ENCODE data around the gene EFNA5.

Gene EFNA5

DNA sequence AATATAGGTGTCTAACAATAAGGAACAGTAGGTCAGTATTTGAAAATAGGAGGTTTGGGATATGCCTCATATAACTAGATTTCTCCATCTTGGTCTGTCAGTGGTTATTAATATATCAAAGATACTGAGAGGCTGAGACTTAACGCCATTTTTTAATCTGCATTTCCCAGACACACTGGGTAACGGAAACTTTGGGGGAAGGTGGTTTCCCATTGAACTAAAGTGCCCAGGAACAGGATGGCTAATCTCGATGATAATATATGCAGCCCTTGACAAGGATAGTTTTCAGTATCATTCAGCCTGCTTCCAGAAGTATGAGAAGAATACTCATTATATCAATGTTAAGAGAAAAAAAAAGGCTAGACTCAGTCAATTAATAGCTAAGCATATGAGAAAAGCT lies 30.7 kb downstream of the EFNA5 start:
- DNase-seq (ENCODE audit: low read depth in 2 of 2): no peak

GRCh38 chr5:107636555-107636954 lies 34.2 kb downstream of the EFNA5 start:
- no peak for DNase-seq (ENCODE audit: low read depth in 2 of 2)

DNA sequence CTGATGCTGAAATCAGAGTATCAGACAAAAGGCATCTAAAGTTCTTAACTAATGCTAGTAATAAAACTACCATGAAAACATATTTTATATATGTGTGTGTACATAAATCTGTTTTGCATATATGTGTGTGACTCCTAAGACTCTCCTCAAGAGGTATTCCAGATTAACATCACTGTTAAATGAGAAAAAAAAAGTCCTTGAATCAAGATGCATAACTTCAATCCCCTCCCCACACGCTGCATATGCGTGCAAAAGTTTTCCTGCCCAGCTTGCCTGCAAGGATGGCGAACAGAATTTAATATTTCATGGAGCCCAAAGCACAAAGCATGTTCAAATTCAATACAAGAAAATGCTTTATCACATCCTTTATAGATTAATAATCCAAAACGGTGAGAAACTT lies 34.7 kb downstream of the EFNA5 start:
- no peak for DNase-seq (ENCODE audit: low read depth in 2 of 2)

DNA sequence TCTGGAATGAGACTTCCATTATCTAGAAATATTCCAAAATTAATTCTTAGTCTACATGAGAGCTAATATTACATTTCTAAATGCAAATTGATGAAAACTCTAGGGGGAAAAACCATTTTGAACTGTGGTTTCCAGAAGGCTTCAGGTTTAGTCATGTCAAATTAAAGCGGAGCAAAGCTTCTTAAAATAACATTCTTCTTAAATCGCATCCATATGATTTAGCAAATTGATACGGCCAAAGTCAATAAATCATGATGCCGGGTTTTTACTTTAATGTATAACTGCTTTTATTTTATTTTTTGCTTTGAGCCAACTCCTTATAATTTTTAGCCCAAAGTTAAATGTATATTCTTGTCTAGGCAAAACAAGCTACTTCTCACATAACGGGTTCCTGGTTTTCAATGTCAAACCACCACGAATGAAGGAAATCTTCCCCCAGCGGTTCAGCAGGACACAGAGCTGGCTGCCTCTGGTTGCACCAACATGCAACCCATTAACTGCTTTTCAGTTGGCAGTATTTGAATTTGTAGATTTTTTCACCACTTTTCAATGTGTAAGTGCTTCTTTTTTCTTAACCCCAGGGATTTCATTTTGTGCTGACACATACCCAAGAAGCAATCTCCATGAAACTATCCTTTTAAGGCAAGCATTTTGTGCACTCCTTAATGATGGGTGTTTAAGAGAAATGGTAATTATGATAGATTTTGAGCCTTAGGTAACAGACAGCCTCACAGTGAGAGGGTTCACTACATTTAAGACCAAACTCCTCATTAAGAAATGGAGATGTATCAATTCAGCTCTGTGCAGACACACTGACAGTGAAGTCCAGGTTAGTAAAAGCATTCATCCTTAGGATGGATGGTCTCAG lies 35.5 kb downstream of the EFNA5 start:
- DNase-seq (ENCODE audit: low read depth in 2 of 2): no peak

DNA sequence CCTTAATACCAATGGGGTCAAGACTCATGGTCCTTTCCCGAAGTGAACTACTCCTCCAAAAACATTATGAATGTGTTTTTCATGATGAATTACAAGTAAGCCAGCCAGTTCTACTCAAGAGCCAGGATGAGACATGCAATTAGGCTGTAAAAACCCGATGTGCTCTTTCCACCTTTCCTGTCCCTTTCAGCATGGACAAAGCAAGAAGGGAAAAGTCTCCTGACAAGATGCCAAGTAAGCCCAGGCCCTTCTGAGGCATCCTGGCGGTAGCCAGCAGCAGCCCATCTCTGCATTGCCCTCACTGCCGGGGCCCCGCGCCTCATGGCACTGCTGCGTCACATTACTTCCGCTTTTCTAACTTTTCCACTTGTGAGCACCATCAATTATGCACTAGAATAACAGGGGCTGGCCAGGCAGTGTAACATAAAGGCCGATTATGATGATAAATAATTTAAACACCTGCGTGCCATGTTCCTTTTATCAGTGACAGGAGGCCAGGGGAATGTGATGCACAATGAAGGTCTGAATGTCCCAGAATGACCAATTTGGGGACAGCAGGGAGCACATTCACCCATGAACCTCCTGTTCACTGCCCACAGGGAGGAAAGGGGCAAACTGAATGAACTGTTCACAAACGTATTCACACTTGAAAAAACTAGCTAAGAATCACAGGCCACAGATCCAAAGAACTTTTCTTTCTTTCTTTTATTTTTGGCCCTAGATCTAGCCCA lies 37.4 kb downstream of the EFNA5 start:
- DNase-seq (ENCODE audit: low read depth in 2 of 2): no peak

GRCh38 chr5:107631805-107632362 lies 38.9 kb downstream of the EFNA5 start:
- no peak for DNase-seq (ENCODE audit: low read depth in 2 of 2)

DNA sequence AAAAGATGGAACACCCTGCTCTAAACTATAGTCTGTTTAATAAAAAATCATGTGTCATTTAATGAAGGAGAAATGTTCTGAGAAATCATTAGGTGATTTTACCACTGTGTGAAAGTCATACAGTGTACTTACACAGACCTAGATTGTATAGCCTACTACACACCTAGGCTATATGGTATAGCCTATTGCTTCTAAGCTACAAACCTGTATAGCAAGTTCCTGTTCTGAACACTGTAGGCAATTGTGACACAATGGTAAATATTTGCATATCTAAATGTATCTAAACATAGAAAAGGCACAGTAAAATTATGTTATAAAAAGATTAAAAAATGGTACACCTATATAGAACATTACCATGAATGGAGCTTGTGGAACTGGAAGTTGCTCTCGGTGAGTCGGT lies 40.6 kb downstream of the EFNA5 start:
- no peak for DNase-seq (ENCODE audit: low read depth in 2 of 2)

GRCh38 chr5:107624235-107624634 lies 46.5 kb downstream of the EFNA5 start:
- DNase-seq (ENCODE audit: low read depth in 2 of 2): no peak

GRCh38 chr5:107621089-107621488 lies 49.6 kb downstream of the EFNA5 start:
- DNase-seq (ENCODE audit: low read depth in 2 of 2): no peak

- no peak for DNase-seq (ENCODE audit: low read depth in 2 of 2)
These were observed 51.0 kb downstream of the EFNA5 start for GRCh38 chr5:107619781-107620180.

DNA sequence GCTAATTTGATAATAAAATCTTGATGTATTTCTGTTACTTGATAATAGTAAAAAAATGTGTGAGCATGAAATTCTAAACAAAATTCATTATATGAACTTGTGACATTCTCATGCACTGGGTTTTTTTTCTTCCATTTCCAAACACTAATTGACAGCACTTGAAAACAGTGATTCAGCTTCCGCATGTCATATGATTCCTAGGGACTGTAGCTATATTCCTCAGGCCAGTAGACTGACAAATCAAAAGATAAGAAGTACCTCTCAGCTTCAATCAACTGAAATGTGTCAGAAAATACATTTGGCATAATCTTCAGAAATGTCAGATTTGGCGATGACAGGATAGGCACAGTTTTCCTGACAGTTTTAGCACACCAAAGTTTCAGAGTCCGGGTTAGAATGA lies 52.5 kb downstream of the EFNA5 start:
- DNase-seq (ENCODE audit: low read depth in 2 of 2): no peak

GRCh38 chr5:107617052-107617451 lies 53.7 kb downstream of the EFNA5 start:
- no peak for DNase-seq (ENCODE audit: low read depth in 2 of 2)

- no peak for DNase-seq (ENCODE audit: low read depth in 2 of 2)
These were observed 54.5 kb downstream of the EFNA5 start for GRCh38 chr5:107616213-107616612.

DNA sequence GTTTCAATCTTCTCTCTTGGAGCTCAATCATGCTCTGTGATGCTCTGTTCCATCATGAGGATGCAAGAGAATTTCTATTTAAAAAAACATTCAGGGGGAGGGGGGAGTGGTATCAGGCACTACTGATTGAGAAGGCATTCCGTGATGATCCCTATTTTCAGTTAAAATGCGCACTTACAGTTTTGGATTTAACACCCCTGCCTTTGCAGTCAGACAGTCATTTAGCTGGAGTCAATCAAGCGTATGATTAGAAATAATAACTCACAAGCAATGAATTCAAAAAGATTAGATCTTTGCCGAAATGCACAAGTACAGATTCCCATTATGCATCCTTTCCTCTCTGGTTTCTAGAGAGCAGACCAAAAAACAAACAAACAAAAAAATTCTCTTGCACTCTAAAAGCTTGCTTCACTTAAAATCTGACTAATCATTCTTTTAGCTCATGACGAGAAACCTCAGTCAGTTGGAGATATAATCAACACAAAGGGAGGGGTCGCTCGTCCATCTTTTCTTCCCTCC lies 55.4 kb downstream of the EFNA5 start:
- DNase-seq (ENCODE audit: low read depth in 2 of 2): no peak

DNA sequence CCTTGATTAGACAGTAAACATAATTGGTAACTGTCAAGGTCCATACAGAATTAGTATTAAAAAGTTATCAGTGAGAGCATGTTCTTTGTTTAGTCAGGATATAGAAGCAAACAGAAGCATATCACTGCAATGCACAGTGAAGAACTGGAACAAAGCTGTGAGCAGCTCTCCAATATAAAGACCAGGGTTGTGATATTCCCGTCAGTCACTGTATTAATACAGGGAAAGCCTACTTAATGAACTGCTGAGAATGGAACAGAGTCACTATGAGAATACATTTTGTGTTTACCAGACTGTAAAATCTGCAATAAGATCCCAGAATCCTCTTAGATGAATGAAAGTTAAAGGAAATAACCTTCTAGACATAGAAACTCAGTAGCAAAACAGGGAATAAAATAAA lies 58.2 kb downstream of the EFNA5 start:
- no peak for DNase-seq (ENCODE audit: low read depth in 2 of 2)

DNA sequence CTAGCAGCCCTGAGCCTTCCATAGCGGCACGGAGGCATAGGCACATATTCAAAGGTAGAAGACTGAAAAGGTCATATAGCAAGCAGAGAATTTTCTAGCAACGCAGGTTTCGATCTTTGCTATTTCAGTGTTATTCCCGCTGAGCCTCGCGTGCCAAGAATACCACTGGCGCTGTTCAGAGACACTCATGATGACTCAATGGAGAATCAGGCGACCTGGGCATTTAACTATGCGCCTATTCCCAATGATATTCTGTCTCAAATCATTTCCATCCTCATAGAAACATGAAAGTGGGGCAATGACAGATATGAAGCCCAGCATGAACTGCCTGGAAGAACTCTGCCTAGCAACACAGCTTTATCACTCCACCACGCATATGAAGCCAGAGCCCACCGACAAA lies 59.9 kb downstream of the EFNA5 start:
- DNase-seq (ENCODE audit: low read depth in 2 of 2): no peak

- DNase-seq (ENCODE audit: low read depth in 2 of 2): no peak
These were observed 62.9 kb downstream of the EFNA5 start for GRCh38 chr5:107607671-107608345.

- no peak for DNase-seq (ENCODE audit: low read depth in 2 of 2)
These were observed 63.5 kb downstream of the EFNA5 start for GRCh38 chr5:107607196-107607595.

- no peak for DNase-seq (ENCODE audit: low read depth in 2 of 2)
These were observed 65.1 kb downstream of the EFNA5 start for GRCh38 chr5:107605596-107606125.

DNA sequence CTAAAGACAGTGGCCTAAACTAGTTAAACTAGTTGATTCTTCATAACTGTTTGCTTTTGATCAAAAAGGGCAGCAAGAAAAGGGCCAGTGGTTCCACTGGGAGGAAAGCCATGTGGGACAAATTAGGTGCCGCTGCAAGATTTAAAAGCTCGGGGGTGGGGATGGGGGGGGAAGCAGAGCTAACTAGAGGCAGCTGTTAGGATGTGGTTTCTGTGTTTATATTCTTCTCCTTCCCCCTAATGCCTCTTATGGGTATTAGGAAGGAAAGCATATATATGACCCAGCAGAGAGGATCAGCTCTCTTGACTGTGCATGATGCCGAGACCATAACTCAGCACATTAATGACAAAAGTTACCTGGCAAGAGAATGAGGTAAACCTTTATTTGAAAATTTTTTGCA lies 65.7 kb downstream of the EFNA5 start:
- no peak for DNase-seq (ENCODE audit: low read depth in 2 of 2)

GRCh38 chr5:107604146-107604910 lies 66.4 kb downstream of the EFNA5 start:
- no peak for DNase-seq (ENCODE audit: low read depth in 2 of 2)

All from stimulated activated CD4-positive, alpha-beta T cell treated with anti-CD3 and anti-CD28 coated beads, Interleukin-15, amount 100 ng/mL, for 48 hours (primary cell).